ENCODE data around the gene OPHN1.

The OPHN1 gene

GRCh38 chrX:68433155-68433980, at the start of gene OPHN1:
TSS of gene OPHN1 (minus strand) at chrX:68433495. CDS start at chrX:68433020, 475 bp downstream.
- no peak within 1 kb of the TSS for H3K27ac Mint-ChIP-seq
- no peaks in the 10 kb centered on the region for H3K36me3 Mint-ChIP-seq
- H3K4me3 Mint-ChIP-seq = peak within 1 kb of the TSS; percentile 81 to 84
- DNase-seq = no peak
- H3K9me3 Mint-ChIP-seq = no peaks in the 10 kb centered on the region
- peaks cover 2 to 17% of the 10 kb centered on the region in 2 donors for H3K4me1 Mint-ChIP-seq
- peak; percentile 34 to 64 for ATAC-seq (replicated peaks)
- H3K27me3 Mint-ChIP-seq = peaks cover 28 to 36% of the 10 kb centered on the region in 2 donors

GRCh38 chrX:68480969-68481368, 47.7 kb upstream of the OPHN1 start:
- no peak overlapping the region for H3K27ac Mint-ChIP-seq
- no peak for ATAC-seq (replicated peaks)

GRCh38 chrX:68464796-68465195, 31.5 kb upstream of the OPHN1 start:
- H3K27ac Mint-ChIP-seq = no peak overlapping the region
- no peak for DNase-seq
- ATAC-seq (replicated peaks) = no peak
- no peaks in the 10 kb centered on the region for H3K36me3 Mint-ChIP-seq
- no peaks in the 10 kb centered on the region for H3K9me3 Mint-ChIP-seq
- H3K27me3 Mint-ChIP-seq = peaks cover 0 to 4% of the 10 kb centered on the region in 2 donors
- H3K4me3 Mint-ChIP-seq = no peak overlapping the region
- H3K4me1 Mint-ChIP-seq = no peaks in the 10 kb centered on the region

More at GRCh38 chrX:68480969-68481368, 47.7 kb upstream of the OPHN1 start:
- H3K4me1 Mint-ChIP-seq = no peaks in the 10 kb centered on the region
- no peak overlapping the region for H3K4me3 Mint-ChIP-seq
- peaks cover 9% of the 10 kb centered on the region in 2 donors for H3K27me3 Mint-ChIP-seq
- no peaks in the 10 kb centered on the region for H3K9me3 Mint-ChIP-seq
- H3K36me3 Mint-ChIP-seq = no peaks in the 10 kb centered on the region
- no peak for DNase-seq

- DNase-seq = no peak
- no peaks in the 10 kb centered on the region for H3K4me1 Mint-ChIP-seq
- H3K36me3 Mint-ChIP-seq = no peaks in the 10 kb centered on the region
- peaks cover 0 to 4% of the 10 kb centered on the region in 2 donors for H3K27me3 Mint-ChIP-seq
- no peak for ATAC-seq (replicated peaks)
- H3K9me3 Mint-ChIP-seq = no peaks in the 10 kb centered on the region
- H3K27ac Mint-ChIP-seq = no peak overlapping the region
- H3K4me3 Mint-ChIP-seq = no peak overlapping the region
Observed at GRCh38 chrX:68463880-68464279, 30.6 kb upstream of the OPHN1 start.

GRCh38 chrX:68462653-68463052, 29.4 kb upstream of the OPHN1 start:
- Mint-ChIP-seq H3K9me3 (no peaks in the 10 kb centered on the region), H3K36me3 (no peaks in the 10 kb centered on the region), H3K4me1 (no peaks in the 10 kb centered on the region), H3K27me3 (peaks cover 0 to 4% of the 10 kb centered on the region in 2 donors), H3K4me3 (no peak overlapping the region), H3K27ac (no peak overlapping the region)
- DNase-seq = peak; percentile 18
- peak; percentile 46 to 62 for ATAC-seq (replicated peaks)

- no peaks in the 10 kb centered on the region for H3K36me3 Mint-ChIP-seq
Observed at GRCh38 chrX:68462197-68462596, 28.9 kb upstream of the OPHN1 start.

GRCh38 chrX:68461576-68461975, 28.3 kb upstream of the OPHN1 start:
- no peaks in the 10 kb centered on the region for H3K9me3 Mint-ChIP-seq
- ATAC-seq (replicated peaks) (no peak), DNase-seq (no peak)
- no peak overlapping the region for H3K27ac Mint-ChIP-seq
- H3K4me3 Mint-ChIP-seq = no peak overlapping the region
- H3K36me3 Mint-ChIP-seq = no peaks in the 10 kb centered on the region
- H3K4me1 Mint-ChIP-seq = no peaks in the 10 kb centered on the region
- peaks cover 0 to 4% of the 10 kb centered on the region in 2 donors for H3K27me3 Mint-ChIP-seq

More at GRCh38 chrX:68462197-68462596, 28.9 kb upstream of the OPHN1 start:
- Mint-ChIP-seq H3K4me1 (no peaks in the 10 kb centered on the region), H3K9me3 (no peaks in the 10 kb centered on the region), H3K27ac (no peak overlapping the region), H3K4me3 (no peak overlapping the region), H3K27me3 (peaks cover 0 to 4% of the 10 kb centered on the region in 2 donors)
- DNase-seq (no peak), ATAC-seq (replicated peaks) (no peak)

GRCh38 chrX:68461093-68461492, 27.8 kb upstream of the OPHN1 start:
- DNase-seq (no peak), ATAC-seq (replicated peaks) (no peak)
- Mint-ChIP-seq H3K27ac (no peak overlapping the region), H3K4me1 (no peaks in the 10 kb centered on the region), H3K36me3 (no peaks in the 10 kb centered on the region), H3K9me3 (no peaks in the 10 kb centered on the region), H3K4me3 (no peak overlapping the region), H3K27me3 (peaks cover 0 to 4% of the 10 kb centered on the region in 2 donors)

- DNase-seq = no peak
- Mint-ChIP-seq H3K27me3 (peaks cover 0 to 3% of the 10 kb centered on the region in 2 donors), H3K36me3 (no peaks in the 10 kb centered on the region), H3K9me3 (no peaks in the 10 kb centered on the region), H3K27ac (no peak overlapping the region), H3K4me1 (no peaks in the 10 kb centered on the region), H3K4me3 (no peak overlapping the region)
- no peak for ATAC-seq (replicated peaks)
Observed at GRCh38 chrX:68455151-68455510, 21.8 kb upstream of the OPHN1 start.

GRCh38 chrX:68454476-68455150, 21.3 kb upstream of the OPHN1 start:
- H3K9me3 Mint-ChIP-seq = no peaks in the 10 kb centered on the region
- H3K36me3 Mint-ChIP-seq = no peaks in the 10 kb centered on the region
- no peak overlapping the region for H3K4me3 Mint-ChIP-seq
- ATAC-seq (replicated peaks) (no peak), DNase-seq (no peak)
- H3K27ac Mint-ChIP-seq = no peak overlapping the region
- no peaks in the 10 kb centered on the region for H3K27me3 Mint-ChIP-seq
- no peaks in the 10 kb centered on the region for H3K4me1 Mint-ChIP-seq

GRCh38 chrX:68451720-68452119, 18.4 kb upstream of the OPHN1 start:
- Mint-ChIP-seq H3K36me3 (no peaks in the 10 kb centered on the region), H3K4me1 (no peaks in the 10 kb centered on the region), H3K4me3 (no peak overlapping the region), H3K9me3 (no peaks in the 10 kb centered on the region), H3K27me3 (peaks cover 0 to 4% of the 10 kb centered on the region in 2 donors), H3K27ac (no peak overlapping the region)
- ATAC-seq (replicated peaks) (no peak), DNase-seq (no peak)

GRCh38 chrX:68443155-68443868, 10.0 kb upstream of the OPHN1 start:
- no peak overlapping the region for H3K27ac Mint-ChIP-seq
- no peaks in the 10 kb centered on the region for H3K36me3 Mint-ChIP-seq
- H3K4me1 Mint-ChIP-seq = no peaks in the 10 kb centered on the region
- no peak for DNase-seq
- ATAC-seq (replicated peaks) = peak; percentile 55 to 67
- no peaks in the 10 kb centered on the region for H3K27me3 Mint-ChIP-seq
- H3K9me3 Mint-ChIP-seq = no peaks in the 10 kb centered on the region
- H3K4me3 Mint-ChIP-seq = no peak overlapping the region

GRCh38 chrX:68440940-68441339, 7.6 kb upstream of the OPHN1 start:
- ATAC-seq (replicated peaks) (no peak), DNase-seq (no peak)
- H3K4me3 Mint-ChIP-seq = no peak overlapping the region
- no peaks in the 10 kb centered on the region for H3K4me1 Mint-ChIP-seq
- H3K27ac Mint-ChIP-seq = no peak overlapping the region
- H3K36me3 Mint-ChIP-seq = no peaks in the 10 kb centered on the region
- no peaks in the 10 kb centered on the region for H3K27me3 Mint-ChIP-seq
- no peaks in the 10 kb centered on the region for H3K9me3 Mint-ChIP-seq

GRCh38 chrX:68440442-68440841, 7.1 kb upstream of the OPHN1 start:
- DNase-seq (no peak), ATAC-seq (replicated peaks) (no peak)
- H3K9me3 Mint-ChIP-seq = no peaks in the 10 kb centered on the region
- no peaks in the 10 kb centered on the region for H3K27me3 Mint-ChIP-seq
- no peak overlapping the region for H3K27ac Mint-ChIP-seq
- H3K4me3 Mint-ChIP-seq = no peak overlapping the region
- no peaks in the 10 kb centered on the region for H3K36me3 Mint-ChIP-seq
- H3K4me1 Mint-ChIP-seq = no peaks in the 10 kb centered on the region
